WTC11 (cell line): ENCODE data around the gene KAT6B. TPM values are rescaled to one million over a fixed set of nuclear protein-coding genes. Genes with fewer than 3 reads are reported as not detected.

ENCODE experiments used
- ATAC-seq: fragments of 200-7000 bp; cut with Tn5 transposase; 2 replicates; pipeline ENCODE4 v1.10.0; 2021; ENCODE audit warnings: mild to moderate bottlenecking, moderate library complexity
- CTCF ChIA-PET: fragments of 300-600 bp; sonication (Branson Sonifier 250); formaldehyde crosslinking; loops from one replicate; lab custom pipeline; 2021; ENCODE audit warnings: antibody characterized with exemption; lab: Charles Lee
- POLR2A ChIA-PET: fragments of 350-600 bp; sonication (Branson Sonifier 250); formaldehyde crosslinking; loops from one replicate; lab custom pipeline; 2021; ENCODE audit warnings: antibody characterized with exemption; lab: Charles Lee
- DNase-seq: peaks from one replicate; pipeline ENCODE4 v3.0.0; 2021; ENCODE audit warnings: low spot score
- H3K27ac Mint-ChIP-seq: 2 replicates; pipeline ENCODE4 v1.8.0; 2021; ENCODE audit warnings: mixed read lengths
- H3K27me3 Mint-ChIP-seq: 2 replicates; pipeline ENCODE4 v1.8.0; 2021; ENCODE audit warnings: low read depth, mild to moderate bottlenecking, moderate library complexity, mixed read lengths
- H3K36me3 Mint-ChIP-seq: 2 replicates; pipeline ENCODE4 v1.8.0; 2021; ENCODE audit warnings: mixed read lengths
- H3K4me1 Mint-ChIP-seq: 2 replicates; pipeline ENCODE4 v1.8.0; 2022; ENCODE audit warnings: mixed read lengths
- H3K4me3 Mint-ChIP-seq: 2 replicates; pipeline ENCODE4 v1.8.0; 2021; ENCODE audit warnings: mild to moderate bottlenecking, moderate library complexity, mixed read lengths
- H3K9me3 Mint-ChIP-seq: 2 replicates; pipeline ENCODE4 v1.8.0; 2021; ENCODE audit warnings: mixed read lengths
- AFF4 ChIP-seq: sonication (generic); formaldehyde crosslinking; IDR thresholded peaks from 2 replicates; pipeline ENCODE4 v1.8.1; 2023; ENCODE audit warnings: mild to moderate bottlenecking, missing genetic modification reagents, borderline replicate concordance
- CREM ChIP-seq: sonication (generic); formaldehyde crosslinking; IDR thresholded peaks from 2 replicates; pipeline ENCODE4 v1.8.1; 2022; ENCODE audit warnings: mild to moderate bottlenecking, missing genetic modification reagents, moderate library complexity
- FOXP1 ChIP-seq: sonication (generic); formaldehyde crosslinking; IDR thresholded peaks from 2 replicates; pipeline ENCODE4 v1.8.0; 2022; ENCODE audit warnings: missing genetic modification reagents, mild to moderate bottlenecking, moderate library complexity, borderline replicate concordance
- GRHL2 ChIP-seq: fragments of 250-450 bp; sonication (Bioruptor Pico); IDR thresholded peaks from 2 replicates; pipeline ENCODE4 v1.8.0; 2022; ENCODE audit warnings: mild to moderate bottlenecking, moderate library complexity; ENCODE audit not compliant: insufficient replicate concordance, severe bottlenecking
- IRF2 ChIP-seq: sonication (generic); formaldehyde crosslinking; IDR thresholded peaks from 2 replicates; pipeline ENCODE4 v1.8.0; 2022; ENCODE audit warnings: low read depth, missing genetic modification reagents, borderline replicate concordance
- JUN ChIP-seq: sonication (generic); formaldehyde crosslinking; IDR thresholded peaks from 2 replicates; pipeline ENCODE4 v1.8.0; 2023; ENCODE audit warnings: mild to moderate bottlenecking, missing genetic modification reagents
- MXD4 ChIP-seq: fragments of 250-450 bp; sonication (Bioruptor Pico); IDR thresholded peaks from 2 replicates; pipeline ENCODE4 v1.8.0; 2021; ENCODE audit warnings: mild to moderate bottlenecking, moderate library complexity, borderline replicate concordance
- NFATC4 ChIP-seq: fragments of 250-450 bp; sonication (Bioruptor Pico); IDR thresholded peaks from 2 replicates; pipeline ENCODE4 v1.9.0; 2021; ENCODE audit warnings: mild to moderate bottlenecking
- RORB ChIP-seq: fragments of 250-450 bp; sonication (Bioruptor Pico); IDR thresholded peaks from 2 replicates; pipeline ENCODE4 v1.9.0; 2021; ENCODE audit warnings: mild to moderate bottlenecking
- SMAD4 ChIP-seq: sonication (generic); formaldehyde crosslinking; IDR thresholded peaks from 2 replicates; pipeline ENCODE4 v1.8.0; 2022; ENCODE audit warnings: mild to moderate bottlenecking, missing genetic modification reagents
- SOX15 ChIP-seq: fragments of 250-450 bp; sonication (Bioruptor Pico); IDR thresholded peaks from 2 replicates; pipeline ENCODE4 v1.9.0; 2021; ENCODE audit warnings: mild to moderate bottlenecking
- STAT6 ChIP-seq: sonication (generic); formaldehyde crosslinking; conservative IDR thresholded peaks from 2 replicates; pipeline ENCODE4 v1.8.1; 2023; ENCODE audit warnings: mild to moderate bottlenecking, low read depth, missing genetic modification reagents, moderate library complexity
- TCF7 ChIP-seq: sonication (generic); formaldehyde crosslinking; IDR thresholded peaks from 2 replicates; pipeline ENCODE4 v1.8.0; 2022; ENCODE audit warnings: mild to moderate bottlenecking, low read depth, missing genetic modification reagents, moderate library complexity
- ZBTB21 ChIP-seq: sonication (generic); formaldehyde crosslinking; IDR thresholded peaks from 2 replicates; pipeline ENCODE4 v1.8.1; 2023; ENCODE audit warnings: mild to moderate bottlenecking, missing genetic modification reagents, borderline replicate concordance
- ZNF121 ChIP-seq: sonication (generic); formaldehyde crosslinking; IDR thresholded peaks from 2 replicates; pipeline ENCODE4 v1.8.0; 2023; ENCODE audit warnings: missing genetic modification reagents
- ZNF396 ChIP-seq: fragments of 250-450 bp; sonication (Bioruptor Pico); IDR thresholded peaks from 2 replicates; pipeline ENCODE4 v1.8.0; 2021; ENCODE audit warnings: mild to moderate bottlenecking, moderate library complexity, borderline replicate concordance
- total RNA-seq: library from RNA; stranded (reverse); gene quantifications from 3 replicates; pipeline ENCODE4 v1.2.3, GENCODE V29; 2021
- TF ChIP-seq, protein P1 (sequence below): sonication (generic); formaldehyde crosslinking; conservative IDR thresholded peaks from 2 replicates; pipeline ENCODE4 v1.8.1; 2022; ENCODE audit warnings: mild to moderate bottlenecking, missing genetic modification reagents
- TF ChIP-seq, protein P2 (sequence below): fragments of 250-450 bp; sonication (Bioruptor Pico); IDR thresholded peaks from 2 replicates; pipeline ENCODE4 v2.1.2; 2022; ENCODE audit warnings: mild to moderate bottlenecking, moderate library complexity

KAT6B gene
- total RNA-seq, 1 experiment from 2014 or later, result 18.5 TPM

- Mint-ChIP-seq H3K36me3 (no peaks in the 10 kb centered on the region), H3K4me1 (peaks cover 7% of the 10 kb centered on the region), H3K27me3 (no peaks in the 10 kb centered on the region), H3K27ac (no peak overlapping the region; the same call in 1 of the 2 replicates), H3K9me3 (no peaks in the 10 kb centered on the region), H3K4me3 (no peak overlapping the region)
- TF ChIP-seq NFATC4 (CRISPR knock-in tag) (no peak), RORB (no peak)
- POLR2A ChIA-PET, result no interaction called here
- DNase-seq, result no peak
- no peak for ATAC-seq
- CTCF ChIA-PET, result interaction anchor here (0.8 to 1.4 kb wide), 2 partner anchors 19 to 507 kb away, joined by 3 to 6 read pairs; no protein-coding TSS in a partner anchor
These were observed 131.0 kb downstream of the KAT6B start for GRCh38 chr10:74957285-74957961.

GRCh38 chr10:74958316-74958715 is 131.9 kb downstream of the KAT6B start:
- Mint-ChIP-seq H3K4me3 (no peak overlapping the region), H3K36me3 (no peaks in the 10 kb centered on the region), H3K27me3 (no peaks in the 10 kb centered on the region), H3K27ac (no peak overlapping the region), H3K9me3 (no peaks in the 10 kb centered on the region), H3K4me1 (peaks cover 9% of the 10 kb centered on the region)
- CTCF ChIA-PET, result interaction anchor here (1.4 kb wide), 1 partner anchor 18 kb away, joined by 6 read pairs; no protein-coding TSS in a partner anchor
- ATAC-seq (no peak), DNase-seq (no peak)
- POLR2A ChIA-PET, result no interaction called here
- no peak for TF ChIP-seq SOX15 (CRISPR knock-in tag)
- TF ChIP-seq, protein P1, sequence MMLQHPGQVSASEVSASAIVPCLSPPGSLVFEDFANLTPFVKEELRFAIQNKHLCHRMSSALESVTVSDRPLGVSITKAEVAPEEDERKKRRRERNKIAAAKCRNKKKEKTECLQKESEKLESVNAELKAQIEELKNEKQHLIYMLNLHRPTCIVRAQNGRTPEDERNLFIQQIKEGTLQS (CRISPR knock-in tag), result no peak
- no peak for TF ChIP-seq STAT6
- TF ChIP-seq IRF2 (CRISPR knock-in tag), result no peak
- TF ChIP-seq TCF7 (CRISPR knock-in tag), result no peak
- TF ChIP-seq ZBTB21 (CRISPR knock-in tag), result no peak
- no peak for TF ChIP-seq GRHL2 (CRISPR knock-in tag)
- TF ChIP-seq ZNF121, result no peak
- TF ChIP-seq AFF4 (CRISPR knock-in tag), result no peak
- TF ChIP-seq CREM (CRISPR knock-in tag), result no peak
- TF ChIP-seq FOXP1, result no peak
- TF ChIP-seq, protein P2, sequence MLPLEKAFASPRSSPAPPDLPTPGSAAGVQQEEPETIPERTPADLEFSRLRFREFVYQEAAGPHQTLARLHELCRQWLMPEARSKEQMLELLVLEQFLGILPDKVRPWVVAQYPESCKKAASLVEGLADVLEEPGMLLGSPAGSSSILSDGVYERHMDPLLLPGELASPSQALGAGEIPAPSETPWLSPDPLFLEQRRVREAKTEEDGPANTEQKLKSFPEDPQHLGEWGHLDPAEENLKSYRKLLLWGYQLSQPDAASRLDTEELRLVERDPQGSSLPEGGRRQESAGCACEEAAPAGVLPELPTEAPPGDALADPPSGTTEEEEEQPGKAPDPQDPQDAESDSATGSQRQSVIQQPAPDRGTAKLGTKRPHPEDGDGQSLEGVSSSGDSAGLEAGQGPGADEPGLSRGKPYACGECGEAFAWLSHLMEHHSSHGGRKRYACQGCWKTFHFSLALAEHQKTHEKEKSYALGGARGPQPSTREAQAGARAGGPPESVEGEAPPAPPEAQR (CRISPR knock-in tag), result no peak
- no peak for TF ChIP-seq JUN (CRISPR knock-in tag)
- TF ChIP-seq MXD4 (CRISPR knock-in tag), result no peak
- TF ChIP-seq SMAD4 (CRISPR knock-in tag), result no peak
- no peak for TF ChIP-seq ZNF396 (CRISPR knock-in tag)
